Measurements from ENCODE around the gene CBX6. TPM values are rescaled to one million over a fixed set of nuclear protein-coding genes. Genes with fewer than 3 reads are reported as not detected.

CBX6 gene
- total and polyA plus RNA-seq, 2 of the 8 experiments (the other 6 are each of a cell fraction or from before 2014, with no cell fraction given): 10.6 to 27.5 TPM

- TF ChIP-seq CTCF (IDR thresholded peaks at IDR 0.05; ENCODE audit: control extremely low read depth in 1 of 3, insufficient read depth in 1 of 3, low read depth in 1 of 3, low read length in 3 of 3): no peak
- no peak for TF ChIP-seq BACH1 (IDR thresholded peaks at IDR 0.05; ENCODE audit: low read length)
- TF ChIP-seq KDM4A (IDR thresholded peaks at IDR 0.05; ENCODE audit: low read depth, low read length, severe bottlenecking): no peak
These were observed 30.4 kb downstream of the CBX6 start (continued) for GRCh38 chr22:38841635-38842034.
